SK-N-MC (cell line): ENCODE results near the gene GPS2.
A peak's percentile ranks its signal among the peaks of the same experiment; 100 is the strongest.

Experiments used
- DNase-seq: peaks from one replicate; pipeline ENCODE4 v3.0.0-alpha.2; 2011; ENCODE audit warnings: low read depth, low spot score
- H3K27ac ChIP-seq: fragments of 200-600 bp; sonication (generic); 2 replicates; pipeline ENCODE4 v1.5.1; 2016; ENCODE audit warnings: mixed run types
- H3K36me3 ChIP-seq: fragments of 200-600 bp; sonication (generic); 2 replicates; pipeline ENCODE4 v1.6.1; 2017; ENCODE audit warnings: antibody characterized with exemption, low read length, mixed read lengths; ENCODE audit not compliant: insufficient read depth
- H3K4me3 ChIP-seq: fragments of 200-600 bp; sonication (generic); 2 replicates; pipeline ENCODE4 v1.5.1; 2016
- H3K9ac ChIP-seq: fragments of 200-600 bp; sonication (generic); 2 replicates; pipeline ENCODE4 v1.8.0; 2017; ENCODE audit warnings: mixed run types, mixed read lengths; ENCODE audit not compliant: insufficient read length
- H3K9me3 ChIP-seq: fragments of 200-600 bp; sonication (generic); 2 replicates; pipeline ENCODE4 v1.6.1; 2017; ENCODE audit warnings: low read depth, mild to moderate bottlenecking, antibody characterized with exemption, low read length, moderate library complexity, mixed read lengths
- EZH2 ChIP-seq: fragments of 200-600 bp; sonication (generic); IDR thresholded peaks from one replicate; pipeline ENCODE4 v1.6.1; 2017; ENCODE audit warnings: antibody characterized with exemption
- FOXP2 ChIP-seq: optimal IDR thresholded peaks from 2 replicates; pipeline ENCODE3; 2011; ENCODE audit warnings: mild to moderate bottlenecking, moderate library complexity; ENCODE audit not compliant: insufficient read depth; ENCODE audit errors: extremely low read length, control extremely low read depth
- POLR2AphosphoS5 ChIP-seq: IDR thresholded peaks from 2 replicates; pipeline ENCODE4 v1.6.1; 2012; ENCODE audit warnings: mild to moderate bottlenecking, low read depth, low read length, borderline replicate concordance

The GPS2 gene, protein sequence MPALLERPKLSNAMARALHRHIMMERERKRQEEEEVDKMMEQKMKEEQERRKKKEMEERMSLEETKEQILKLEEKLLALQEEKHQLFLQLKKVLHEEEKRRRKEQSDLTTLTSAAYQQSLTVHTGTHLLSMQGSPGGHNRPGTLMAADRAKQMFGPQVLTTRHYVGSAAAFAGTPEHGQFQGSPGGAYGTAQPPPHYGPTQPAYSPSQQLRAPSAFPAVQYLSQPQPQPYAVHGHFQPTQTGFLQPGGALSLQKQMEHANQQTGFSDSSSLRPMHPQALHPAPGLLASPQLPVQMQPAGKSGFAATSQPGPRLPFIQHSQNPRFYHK

DNA sequence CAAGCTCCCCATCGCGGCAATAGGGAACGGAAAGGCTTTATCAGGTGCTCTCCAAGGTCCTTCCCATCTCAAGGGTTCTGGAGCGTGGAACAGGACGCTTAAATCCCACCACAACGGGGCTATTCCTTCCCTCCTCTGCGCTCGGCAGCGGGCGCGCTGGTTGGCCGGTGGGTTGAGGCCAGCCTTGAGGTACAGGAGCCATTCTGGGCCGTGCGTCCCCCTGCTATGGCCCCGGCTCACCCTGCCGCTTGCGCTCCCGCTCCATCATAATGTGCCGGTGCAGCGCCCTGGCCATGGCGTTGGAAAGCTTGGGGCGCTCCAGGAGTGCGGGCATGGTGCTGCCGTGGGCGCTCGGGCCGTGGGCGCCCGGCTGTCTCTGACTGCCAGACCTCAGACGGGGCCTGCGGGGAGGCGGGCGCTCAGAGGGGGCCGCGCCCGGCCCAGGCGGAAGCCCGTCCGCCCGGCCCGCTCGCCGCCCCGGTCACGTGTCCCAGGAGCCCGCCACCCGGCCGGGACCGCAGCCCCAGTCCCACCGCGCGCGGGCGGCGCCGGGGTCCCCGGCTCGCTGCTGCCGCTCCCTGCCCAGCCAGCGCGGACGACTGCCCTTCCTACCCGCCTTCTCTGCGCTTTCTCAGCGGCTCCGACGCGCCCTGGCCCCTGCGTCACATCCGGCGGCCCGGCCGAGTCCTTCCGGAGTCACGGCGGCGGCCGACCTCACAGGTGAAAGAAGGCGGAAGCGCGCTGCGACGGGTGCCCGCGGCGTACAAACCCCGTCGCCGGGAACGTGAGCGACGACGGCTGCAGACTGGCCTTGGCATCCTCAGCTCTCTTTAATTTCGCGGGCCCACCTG lies at the start of gene GPS2:
Gene GPS2, minus strand, starts transcription at position 642 of the 851 bp plus-strand sequence. Its CDS starts 308 bp downstream, at position 334.
- peak; percentile 71; the same call in 1 of the 2 replicates for TF ChIP-seq POLR2AphosphoS5
- TF ChIP-seq EZH2, result no peak
- Histone ChIP-seq H3K9ac (peak within 1 kb of the TSS; percentile 93), H3K27ac (peak within 1 kb of the TSS; percentile 81), H3K4me3 (peak within 1 kb of the TSS; percentile 96), H3K9me3 (no peaks in the 10 kb centered on the region), H3K36me3 (peaks cover 50% of the 10 kb centered on the region)
- DNase-seq, result no peak

DNA sequence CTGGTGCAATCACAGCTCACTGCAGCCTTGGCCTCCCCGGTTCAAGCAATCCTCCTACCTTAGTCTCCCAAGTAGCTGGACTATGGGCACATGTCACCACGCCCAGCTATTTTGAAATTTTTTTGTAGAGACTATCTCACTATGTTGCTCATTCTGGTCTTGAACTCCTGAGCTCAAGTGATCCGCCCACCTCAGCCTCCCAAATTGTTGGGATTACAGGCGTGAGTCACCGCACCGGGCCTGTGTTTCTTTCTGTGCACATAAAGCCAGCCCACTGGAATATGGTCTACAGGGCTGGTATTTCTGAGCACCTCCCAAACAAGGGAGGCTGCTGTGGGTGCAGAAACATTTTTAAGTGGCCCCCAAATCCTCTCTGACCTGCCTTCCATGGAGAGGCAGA lies 48.2 kb upstream of the GPS2 start:
- Histone ChIP-seq H3K4me3 (no peak overlapping the region), H3K9me3 (no peaks in the 10 kb centered on the region), H3K9ac (no peak overlapping the region), H3K27ac (no peak overlapping the region), H3K36me3 (no peaks in the 10 kb centered on the region)
- DNase-seq, result no peak
- TF ChIP-seq EZH2, result no peak
- TF ChIP-seq FOXP2, result no peak
- no peak for TF ChIP-seq POLR2AphosphoS5

DNA sequence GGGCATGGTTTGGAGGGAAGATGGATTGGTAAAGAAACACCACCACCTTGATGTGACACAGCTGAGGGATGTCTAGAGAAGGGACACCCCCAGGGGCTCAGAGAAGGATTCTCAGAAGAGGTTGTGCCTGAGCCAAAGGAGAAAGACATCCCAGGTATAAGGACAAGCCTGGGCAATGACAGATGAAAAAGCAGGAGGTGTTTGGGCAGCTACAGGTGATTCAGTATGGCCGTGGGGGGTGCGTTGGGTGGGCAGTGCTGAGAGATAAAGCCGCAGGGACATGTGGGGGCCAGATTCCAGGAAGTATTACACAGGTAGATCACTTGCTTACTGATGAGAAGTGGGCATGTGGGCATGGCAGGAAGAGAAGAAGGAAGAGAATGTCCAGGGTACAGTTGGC lies 46.7 kb upstream of the GPS2 start:
- no peak overlapping the region for H3K9ac ChIP-seq
- TF ChIP-seq FOXP2 (no peak), EZH2 (no peak), POLR2AphosphoS5 (no peak)
- no peak overlapping the region for H3K27ac ChIP-seq
- H3K4me3 ChIP-seq, result no peak overlapping the region
- no peaks in the 10 kb centered on the region for H3K9me3 ChIP-seq
- no peak for DNase-seq
- no peaks in the 10 kb centered on the region for H3K36me3 ChIP-seq

DNA sequence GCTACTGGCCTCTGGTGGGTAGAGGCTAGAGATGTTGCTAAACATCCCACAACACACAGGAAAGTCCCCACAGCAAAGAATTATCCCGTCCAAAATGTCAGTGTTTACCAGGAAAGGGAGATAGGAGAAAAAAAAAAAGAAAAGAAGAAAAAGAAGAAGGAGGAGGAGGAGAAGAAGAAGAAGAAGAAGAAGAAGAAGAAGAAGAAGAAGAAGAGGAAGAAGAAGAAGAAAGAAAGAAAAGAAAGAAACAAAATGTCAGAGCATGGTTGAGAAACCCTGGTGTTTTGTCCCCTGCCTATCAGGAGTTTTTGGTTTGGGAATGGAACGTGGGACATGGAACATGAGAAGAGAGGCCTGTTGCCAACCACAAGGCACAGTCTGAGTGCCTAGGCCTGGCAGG lies 42.2 kb upstream of the GPS2 start:
- Histone ChIP-seq H3K9ac (no peak overlapping the region), H3K27ac (no peak overlapping the region), H3K9me3 (no peaks in the 10 kb centered on the region), H3K36me3 (no peaks in the 10 kb centered on the region), H3K4me3 (no peak overlapping the region)
- TF ChIP-seq POLR2AphosphoS5 (no peak), FOXP2 (no peak), EZH2 (no peak)
- no peak for DNase-seq

DNA sequence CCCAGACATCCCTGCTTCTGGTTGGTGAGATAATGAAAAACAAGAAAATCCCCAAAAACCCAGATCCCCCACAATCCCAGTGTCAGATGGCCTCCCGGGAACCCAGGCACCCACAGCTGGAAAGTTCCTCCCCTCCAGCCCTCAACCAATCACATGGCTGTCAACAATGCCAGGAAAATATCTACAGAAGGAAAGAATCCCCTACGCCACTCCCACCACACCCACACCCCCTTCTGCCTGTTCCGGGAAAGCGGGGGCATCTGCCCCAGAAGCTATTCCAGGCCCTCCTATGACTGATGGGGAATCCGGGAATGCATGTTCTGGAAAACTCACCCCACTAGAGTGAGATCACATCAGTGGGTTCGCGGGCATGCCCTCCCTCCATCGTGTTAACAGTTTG lies 41.6 kb upstream of the GPS2 start:
- Histone ChIP-seq H3K27ac (no peak overlapping the region), H3K4me3 (no peak overlapping the region), H3K36me3 (no peaks in the 10 kb centered on the region), H3K9ac (no peak overlapping the region), H3K9me3 (no peaks in the 10 kb centered on the region)
- no peak for TF ChIP-seq FOXP2
- no peak for TF ChIP-seq POLR2AphosphoS5
- no peak for TF ChIP-seq EZH2
- no peak for DNase-seq

DNA sequence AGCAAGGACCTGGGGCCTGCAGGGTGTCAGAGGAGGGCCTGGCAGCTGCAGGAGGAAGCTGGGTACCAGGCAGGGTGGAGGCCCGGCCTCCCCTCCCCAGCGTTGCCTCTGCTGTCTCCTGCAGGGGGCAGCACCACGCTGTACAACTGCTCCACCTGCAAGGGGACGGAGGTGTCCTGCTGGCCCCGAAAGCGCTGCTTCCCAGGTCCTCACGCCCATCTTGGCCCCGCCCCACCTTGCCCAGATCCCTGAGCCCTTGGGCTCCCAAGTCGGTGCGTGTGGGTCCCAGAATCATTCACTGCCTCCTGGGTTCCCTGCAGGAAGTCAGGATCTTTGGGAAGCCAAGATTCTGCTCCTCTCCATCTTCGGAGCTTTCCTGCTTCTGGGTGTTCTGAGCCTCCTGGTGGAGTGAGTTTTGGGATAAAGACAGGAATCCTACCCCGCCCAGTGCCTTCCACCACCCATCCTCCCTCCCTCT lies 41.0 kb upstream of the GPS2 start:
- no peak for TF ChIP-seq POLR2AphosphoS5
- TF ChIP-seq EZH2, result no peak
- no peak for TF ChIP-seq FOXP2
- Histone ChIP-seq H3K9me3 (no peaks in the 10 kb centered on the region), H3K9ac (no peak overlapping the region), H3K36me3 (no peaks in the 10 kb centered on the region), H3K27ac (no peak overlapping the region), H3K4me3 (no peak overlapping the region)
- DNase-seq, result no peak

DNA sequence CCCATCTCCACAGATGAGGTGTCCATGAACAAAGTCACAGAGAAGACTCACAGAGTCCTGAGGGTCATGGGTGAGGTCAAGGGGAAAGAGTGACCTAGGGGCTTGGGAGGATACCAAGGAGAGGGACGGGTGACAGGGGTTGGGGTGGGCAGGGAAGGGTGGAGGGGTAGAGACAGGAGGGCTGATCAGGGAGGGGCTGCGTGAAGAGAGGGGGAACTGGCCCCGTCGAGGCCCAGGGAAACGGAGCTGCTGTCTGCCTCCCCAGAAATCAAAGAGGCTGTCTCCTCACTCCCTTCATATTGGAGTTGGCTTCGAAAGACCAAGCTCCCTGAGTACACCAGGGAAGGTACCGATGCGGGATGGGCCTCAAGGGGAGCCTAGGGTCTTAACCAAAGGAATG lies 40.4 kb upstream of the GPS2 start:
- H3K4me3 ChIP-seq, result no peak overlapping the region
- H3K9me3 ChIP-seq, result no peaks in the 10 kb centered on the region
- TF ChIP-seq FOXP2 (no peak), EZH2 (no peak), POLR2AphosphoS5 (no peak)
- no peaks in the 10 kb centered on the region for H3K36me3 ChIP-seq
- no peak overlapping the region for H3K27ac ChIP-seq
- no peak overlapping the region for H3K9ac ChIP-seq
- DNase-seq, result no peak

DNA sequence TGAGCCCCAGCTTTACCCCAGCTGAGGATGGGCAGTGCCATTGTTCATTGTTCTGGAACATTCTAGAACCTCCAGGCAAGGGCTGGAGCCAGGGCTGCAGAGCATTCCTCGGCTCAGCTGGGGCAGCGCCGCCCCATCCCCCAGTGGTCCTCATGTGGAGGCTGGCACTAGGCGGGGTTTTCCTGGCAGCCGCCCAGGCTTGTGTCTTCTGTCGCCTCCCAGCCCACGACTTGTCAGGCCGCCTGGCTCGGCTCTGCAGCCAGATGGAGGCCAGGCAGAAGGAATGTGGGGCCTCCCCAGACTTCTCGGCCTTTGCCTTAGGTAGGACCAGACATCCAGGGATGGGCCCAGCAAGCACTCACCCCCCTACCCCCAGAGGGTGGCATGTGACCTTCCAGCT lies 39.9 kb upstream of the GPS2 start, which contains the start of gene TMEM95:
Gene TMEM95, plus strand, starts transcription at position 104 of the 400 bp plus-strand sequence. Its CDS starts 49 bp downstream, at position 153.
- Histone ChIP-seq H3K36me3 (no peaks in the 10 kb centered on the region), H3K27ac (no peak within 1 kb of the TSS), H3K9me3 (no peaks in the 10 kb centered on the region), H3K9ac (no peak within 1 kb of the TSS), H3K4me3 (no peak within 1 kb of the TSS)
- DNase-seq, result no peak
- no peak for TF ChIP-seq EZH2
